ENCODE data around the gene AFM. TPM values are rescaled to one million over a fixed set of nuclear protein-coding genes. Genes with fewer than 3 reads are reported as not detected.
A peak's percentile ranks its signal among the peaks of the same experiment; 100 is the strongest.

The AFM gene
- not detected for total RNA-seq (2021; fragmentation: NEBNext Ultra II Directional; extraction: Animal tissue kit (Norgen Biotek cat#: 25700))
- long read RNA-seq: 0 reads

DNA sequence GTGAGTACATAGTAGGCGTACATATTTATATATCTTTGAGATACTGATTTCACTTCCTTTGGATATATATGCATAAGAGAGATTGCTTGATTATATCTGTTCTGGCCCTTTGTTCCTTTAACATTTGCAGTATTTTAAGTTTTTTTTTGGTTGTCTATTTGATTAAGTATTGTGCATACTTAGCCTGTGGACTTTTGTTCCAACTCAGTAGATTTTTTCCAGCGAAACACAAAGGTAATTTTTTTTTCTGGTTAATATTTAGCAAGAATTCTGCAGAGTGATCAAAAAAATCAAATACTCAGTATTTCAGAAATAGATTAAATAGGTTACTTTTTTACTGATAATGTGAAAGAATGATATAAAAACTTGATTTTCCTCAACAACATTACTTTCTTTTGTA, at the start of gene AFM:
Gene AFM, plus strand, starts transcription at position 388 of the 400 bp plus-strand sequence. CDS start 31 bp downstream, outside the sequence.
- peaks cover 20% of the 10 kb centered on the region for H3K27me3 Mint-ChIP-seq (ENCODE audit: insufficient read depth)
- no peaks in the 10 kb centered on the region for H3K36me3 Mint-ChIP-seq (ENCODE audit: low read depth)
- H3K9me3 Mint-ChIP-seq: no peaks in the 10 kb centered on the region
- DNase-seq: no peak
- no peak within 1 kb of the TSS for H3K4me3 Mint-ChIP-seq
- no peaks in the 10 kb centered on the region for H3K4me1 Mint-ChIP-seq (ENCODE audit: low read depth)
- H3K27ac Mint-ChIP-seq: no peak within 1 kb of the TSS
- no peak for TF ChIP-seq CTCF (IDR thresholded peaks at IDR 0.05)

DNA sequence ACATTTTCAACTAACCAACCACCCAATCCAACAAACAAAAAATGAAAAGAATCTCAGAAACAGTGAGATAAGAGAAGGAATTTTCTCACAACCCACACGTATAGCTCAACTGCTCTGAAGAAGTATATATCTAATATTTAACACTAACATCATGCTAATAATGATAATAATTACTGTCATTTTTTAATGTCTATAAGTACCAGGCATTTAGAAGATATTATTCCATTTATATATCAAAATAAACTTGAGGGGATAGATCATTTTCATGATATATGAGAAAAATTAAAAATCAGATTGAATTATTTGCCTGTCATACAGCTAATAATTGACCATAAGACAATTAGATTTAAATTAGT, 49.8 kb upstream of the AFM start:
- no peak for TF ChIP-seq CTCF (IDR thresholded peaks at IDR 0.05)
- DNase-seq: no peak
- Mint-ChIP-seq H3K27ac (no peak overlapping the region), H3K9me3 (no peaks in the 10 kb centered on the region), H3K36me3 (ENCODE audit: low read depth) (no peaks in the 10 kb centered on the region), H3K4me1 (ENCODE audit: low read depth) (no peaks in the 10 kb centered on the region), H3K4me3 (no peak overlapping the region), H3K27me3 (ENCODE audit: insufficient read depth) (peaks cover 11% of the 10 kb centered on the region; the same call in 1 of the 2 replicates)

- no peak for DNase-seq
- H3K27me3 Mint-ChIP-seq (ENCODE audit: insufficient read depth): peaks cover 11% of the 10 kb centered on the region; the same call in 1 of the 2 replicates
- H3K9me3 Mint-ChIP-seq: no peaks in the 10 kb centered on the region
- TF ChIP-seq CTCF (IDR thresholded peaks at IDR 0.05): no peak
- H3K4me3 Mint-ChIP-seq: no peak overlapping the region
- no peaks in the 10 kb centered on the region for H3K36me3 Mint-ChIP-seq (ENCODE audit: low read depth)
- H3K27ac Mint-ChIP-seq: no peak overlapping the region
- H3K4me1 Mint-ChIP-seq (ENCODE audit: low read depth): no peaks in the 10 kb centered on the region
These were observed 49.2 kb upstream of the AFM start for GRCh38 chr4:73432169-73433000.

- Mint-ChIP-seq H3K4me3 (no peak overlapping the region), H3K27me3 (ENCODE audit: insufficient read depth) (peaks cover 11% of the 10 kb centered on the region; the same call in 1 of the 2 replicates), H3K27ac (no peak overlapping the region), H3K9me3 (no peaks in the 10 kb centered on the region), H3K4me1 (ENCODE audit: low read depth) (no peaks in the 10 kb centered on the region), H3K36me3 (ENCODE audit: low read depth) (no peaks in the 10 kb centered on the region)
- TF ChIP-seq CTCF (IDR thresholded peaks at IDR 0.05): no peak
- no peak for DNase-seq
These were observed 48.4 kb upstream of the AFM start for GRCh38 chr4:73433140-73433539.

- Mint-ChIP-seq H3K4me3 (no peak overlapping the region), H3K27ac (no peak overlapping the region), H3K9me3 (no peaks in the 10 kb centered on the region), H3K4me1 (ENCODE audit: low read depth) (no peaks in the 10 kb centered on the region), H3K36me3 (ENCODE audit: low read depth) (no peaks in the 10 kb centered on the region), H3K27me3 (ENCODE audit: insufficient read depth) (peaks cover 8% of the 10 kb centered on the region; the same call in 1 of the 2 replicates)
- peak; percentile 11 for DNase-seq
- TF ChIP-seq CTCF (IDR thresholded peaks at IDR 0.05): peak; percentile 75
These were observed 47.2 kb upstream of the AFM start for GRCh38 chr4:73434311-73434710.
